Prostate gland (tissue), 2 donors: ENCODE measurements around the gene CTNND2.

ENCODE experiments used
- POLR2A ChIP-seq: fragments of 450-650 bp; IDR thresholded peaks from one replicate; pipeline ENCODE4 v1.6.1; 2016; ENCODE audit warnings: antibody characterized with exemption, mild to moderate bottlenecking
- TF ChIP-seq, protein P1 (sequence below), 4 experiments: fragments of 200-600 bp in 2 of 4; fragments of 450-650 bp in 2 of 4; sonication (generic) in 2 of 4; IDR thresholded peaks; 1 replicate in 3 of 4; 2 replicates in 1 of 4; pipeline ENCODE4 v1.5.1; 2016 to 2019; ENCODE audit warnings: antibody characterized with exemption in 4 of 4, mild to moderate bottlenecking in 2 of 4, moderate library complexity in 2 of 4

DNA sequence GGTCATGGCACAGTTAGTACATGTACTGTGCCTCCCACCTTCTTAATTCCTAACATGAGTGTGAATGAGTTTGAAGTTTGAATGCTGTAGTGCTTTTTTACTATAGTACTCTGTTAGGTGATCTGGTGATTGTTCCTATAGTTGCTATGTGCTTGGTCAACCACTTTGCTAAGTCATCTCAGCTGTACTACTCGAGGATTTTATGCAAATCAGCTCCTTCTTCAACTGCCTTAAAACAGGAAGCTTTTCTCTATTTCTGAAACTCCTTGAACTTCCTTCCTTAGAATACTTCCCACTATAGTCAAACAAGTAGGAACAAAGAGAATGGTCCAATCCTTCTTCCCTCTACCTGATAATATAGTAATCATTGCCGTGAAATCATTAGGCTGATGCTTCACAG, 219.6 kb downstream of the CTNND2 start:
- TF ChIP-seq, protein P1, sequence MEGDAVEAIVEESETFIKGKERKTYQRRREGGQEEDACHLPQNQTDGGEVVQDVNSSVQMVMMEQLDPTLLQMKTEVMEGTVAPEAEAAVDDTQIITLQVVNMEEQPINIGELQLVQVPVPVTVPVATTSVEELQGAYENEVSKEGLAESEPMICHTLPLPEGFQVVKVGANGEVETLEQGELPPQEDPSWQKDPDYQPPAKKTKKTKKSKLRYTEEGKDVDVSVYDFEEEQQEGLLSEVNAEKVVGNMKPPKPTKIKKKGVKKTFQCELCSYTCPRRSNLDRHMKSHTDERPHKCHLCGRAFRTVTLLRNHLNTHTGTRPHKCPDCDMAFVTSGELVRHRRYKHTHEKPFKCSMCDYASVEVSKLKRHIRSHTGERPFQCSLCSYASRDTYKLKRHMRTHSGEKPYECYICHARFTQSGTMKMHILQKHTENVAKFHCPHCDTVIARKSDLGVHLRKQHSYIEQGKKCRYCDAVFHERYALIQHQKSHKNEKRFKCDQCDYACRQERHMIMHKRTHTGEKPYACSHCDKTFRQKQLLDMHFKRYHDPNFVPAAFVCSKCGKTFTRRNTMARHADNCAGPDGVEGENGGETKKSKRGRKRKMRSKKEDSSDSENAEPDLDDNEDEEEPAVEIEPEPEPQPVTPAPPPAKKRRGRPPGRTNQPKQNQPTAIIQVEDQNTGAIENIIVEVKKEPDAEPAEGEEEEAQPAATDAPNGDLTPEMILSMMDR (IDR thresholded peaks at IDR 0.05), result no peak
- no peak for TF ChIP-seq POLR2A
